Neural progenitor cell (in vitro differentiated cells): Measurements from ENCODE around the gene MPZL1. TPM values are rescaled to one million over a fixed set of nuclear protein-coding genes. Genes with fewer than 3 reads are reported as not detected.

Experiments used
- DNase-seq: peaks from one replicate; pipeline ENCODE4 v3.0.0-alpha.2; 2016; ENCODE audit warnings: low spot score
- H2AFZ ChIP-seq: fragments of 200-600 bp; sonication (generic); replicated peaks from 2 replicates; pipeline ENCODE4 v1.6.1; 2016; ENCODE audit warnings: antibody characterized with exemption
- H3F3A ChIP-seq: fragments of 200-600 bp; sonication (generic); 2 replicates; pipeline ENCODE4 v1.6.1; 2016; ENCODE audit warnings: antibody characterized with exemption, low read depth
- H3K27ac ChIP-seq: fragments of 200-600 bp; sonication (generic); 2 replicates; pipeline ENCODE4 v1.5.1; 2016; ENCODE audit warnings: mild to moderate bottlenecking
- H3K27me3 ChIP-seq: fragments of 200-600 bp; sonication (generic); 2 replicates; pipeline ENCODE4 v1.6.1; 2016; ENCODE audit warnings: mild to moderate bottlenecking, moderate library complexity
- H3K36me3 ChIP-seq: fragments of 200-600 bp; sonication (generic); 2 replicates; pipeline ENCODE4 v1.5.1; 2016
- H3K4me1 ChIP-seq: fragments of 200-600 bp; sonication (generic); 2 replicates; pipeline ENCODE4 v1.6.1; 2016; ENCODE audit warnings: mixed run types
- H3K4me2 ChIP-seq: fragments of 200-600 bp; sonication (generic); 2 replicates; pipeline ENCODE4 v1.6.1; 2016
- H3K4me3 ChIP-seq: fragments of 200-600 bp; sonication (generic); 2 replicates; pipeline ENCODE4 v1.5.1; 2016
- H3K79me2 ChIP-seq: fragments of 200-600 bp; sonication (generic); 2 replicates; pipeline ENCODE4 v1.6.1; 2016; ENCODE audit warnings: low read depth
- H3K9ac ChIP-seq: fragments of 200-600 bp; sonication (generic); 2 replicates; pipeline ENCODE4 v1.6.1; 2016
- H3K9me3 ChIP-seq: fragments of 200-600 bp; sonication (generic); 2 replicates; pipeline ENCODE4 v1.5.1; 2016; ENCODE audit warnings: low read depth
- H4K20me1 ChIP-seq: fragments of 200-600 bp; sonication (generic); 2 replicates; pipeline ENCODE4 v1.6.1; 2016; ENCODE audit warnings: low read depth
- H3K27ac Mint-ChIP-seq: 3 replicates; pipeline ENCODE4 v1.8.0; 2021; ENCODE audit warnings: mixed read lengths
- H3K27me3 Mint-ChIP-seq: 2 replicates; pipeline ENCODE4 v1.8.0; 2022; ENCODE audit warnings: low read depth, mild to moderate bottlenecking, inconsistent platforms, moderate library complexity, mixed read lengths; ENCODE audit not compliant: insufficient read depth
- H3K36me3 Mint-ChIP-seq: 3 replicates; pipeline ENCODE4 v1.8.0; 2021; ENCODE audit warnings: mixed read lengths
- H3K4me1 Mint-ChIP-seq: 3 replicates; pipeline ENCODE4 v1.8.0; 2021; ENCODE audit warnings: mixed read lengths
- H3K4me3 Mint-ChIP-seq: 3 replicates; pipeline ENCODE4 v1.8.0; 2021; ENCODE audit warnings: mild to moderate bottlenecking, moderate library complexity, mixed read lengths
- H3K9me3 Mint-ChIP-seq: 3 replicates; pipeline ENCODE4 v1.8.0; 2020; ENCODE audit warnings: mixed read lengths
- CTCF ChIP-seq: fragments of 200-600 bp; sonication (generic); IDR thresholded peaks from 2 replicates; pipeline ENCODE4 v1.5.1; 2017; ENCODE audit warnings: antibody characterized with exemption, mild to moderate bottlenecking
- EZH2 ChIP-seq: fragments of 200-600 bp; sonication (generic); IDR thresholded peaks from 2 replicates; pipeline ENCODE4 v1.6.1; 2017; ENCODE audit warnings: antibody characterized with exemption, mild to moderate bottlenecking, moderate library complexity
- EZH2phosphoT487 ChIP-seq: fragments of 200-600 bp; sonication (generic); IDR thresholded peaks from 2 replicates; pipeline ENCODE4 v1.6.1; 2017; ENCODE audit warnings: antibody characterized with exemption
- total RNA-seq: library from RNA; depleted of rRNA; stranded (reverse); fragments of >200 nt; gene quantifications from 2 replicates; pipeline ENCODE4 v1.2.3, GENCODE V29; 2015; ENCODE audit warnings: low replicate concordance

Gene MPZL1
- total RNA-seq, 1 donor from 2014 or later = 125 TPM

GRCh38 chr1:167808690-167809089, 86.9 kb downstream of the MPZL1 start:
- Histone ChIP-seq H2AFZ (no peak overlapping the region), H3K36me3 (no peaks in the 10 kb centered on the region), H4K20me1 (no peaks in the 10 kb centered on the region), H3K4me1 (no peaks in the 10 kb centered on the region), H3F3A (no peaks in the 10 kb centered on the region), H3K27me3 (no peaks in the 10 kb centered on the region), H3K4me2 (no peak overlapping the region), H3K9me3 (peaks cover 4% of the 10 kb centered on the region), H3K9ac (no peak overlapping the region), H3K79me2 (no peaks in the 10 kb centered on the region), H3K27ac (no peak overlapping the region), H3K4me3 (no peak overlapping the region)
- H3K36me3 Mint-ChIP-seq = peaks cover 4% of the 10 kb centered on the region
- no peak overlapping the region for H3K4me3 Mint-ChIP-seq
- H3K9me3 Mint-ChIP-seq = peaks cover 31% of the 10 kb centered on the region
- H3K4me1 Mint-ChIP-seq = no peaks in the 10 kb centered on the region
- peaks cover 6% of the 10 kb centered on the region for H3K27me3 Mint-ChIP-seq
- no peak overlapping the region for H3K27ac Mint-ChIP-seq
- TF ChIP-seq EZH2 (no peak), CTCF (no peak), EZH2phosphoT487 (no peak)
- no peak for DNase-seq

- Mint-ChIP-seq H3K4me3 (no peak overlapping the region), H3K9me3 (peaks cover 26% of the 10 kb centered on the region), H3K4me1 (no peaks in the 10 kb centered on the region), H3K27me3 (peaks cover 6% of the 10 kb centered on the region), H3K27ac (no peak overlapping the region), H3K36me3 (peaks cover 2% of the 10 kb centered on the region)
- no peak overlapping the region for H2AFZ ChIP-seq
- no peaks in the 10 kb centered on the region for H3K4me1 ChIP-seq
- H3F3A ChIP-seq = no peaks in the 10 kb centered on the region
- no peak for DNase-seq
- TF ChIP-seq EZH2 (no peak), EZH2phosphoT487 (no peak), CTCF (no peak)
- H3K4me3 ChIP-seq = no peak overlapping the region
- H3K36me3 ChIP-seq = no peaks in the 10 kb centered on the region
- H3K79me2 ChIP-seq = no peaks in the 10 kb centered on the region
- H3K9ac ChIP-seq = no peak overlapping the region
- no peaks in the 10 kb centered on the region for H3K27me3 ChIP-seq
- H3K9me3 ChIP-seq = peaks cover 4% of the 10 kb centered on the region
- H4K20me1 ChIP-seq = no peaks in the 10 kb centered on the region
- no peak overlapping the region for H3K27ac ChIP-seq
- no peak overlapping the region for H3K4me2 ChIP-seq
Measured at GRCh38 chr1:167812972-167813371, 91.2 kb downstream of the MPZL1 start.

GRCh38 chr1:167815650-167816049, 93.9 kb downstream of the MPZL1 start:
- no peak overlapping the region for H3K4me3 ChIP-seq
- peaks cover 25% of the 10 kb centered on the region for H3K9me3 Mint-ChIP-seq
- H3K27me3 ChIP-seq = no peaks in the 10 kb centered on the region
- H3K4me3 Mint-ChIP-seq = no peak overlapping the region
- H3K27ac Mint-ChIP-seq = no peak overlapping the region
- H3K4me2 ChIP-seq = no peak overlapping the region
- no peak overlapping the region for H2AFZ ChIP-seq
- H3K27me3 Mint-ChIP-seq = peaks cover 6% of the 10 kb centered on the region
- TF ChIP-seq EZH2phosphoT487 (no peak), CTCF (no peak), EZH2 (no peak)
- no peaks in the 10 kb centered on the region for H3K4me1 ChIP-seq
- no peak overlapping the region for H3K9ac ChIP-seq
- H4K20me1 ChIP-seq = no peaks in the 10 kb centered on the region
- no peak for DNase-seq
- H3K79me2 ChIP-seq = no peaks in the 10 kb centered on the region
- H3K36me3 ChIP-seq = no peaks in the 10 kb centered on the region
- H3K9me3 ChIP-seq = peaks cover 4% of the 10 kb centered on the region
- H3K27ac ChIP-seq = no peak overlapping the region
- peaks cover 2% of the 10 kb centered on the region for H3K36me3 Mint-ChIP-seq
- no peaks in the 10 kb centered on the region for H3F3A ChIP-seq
- H3K4me1 Mint-ChIP-seq = peaks cover 4% of the 10 kb centered on the region
